HepG2 (cell line): ENCODE results near the gene BRAF. TPM values are rescaled to one million over a fixed set of nuclear protein-coding genes. Genes with fewer than 3 reads are reported as not detected.

Experiments
- ASH2L ChIP-seq: fragments of 300-600, 200-600 bp; sonication (generic); IDR thresholded peaks from 2 replicates; pipeline ENCODE4 v1.7.0; 2017; ENCODE audit warnings: low read depth, mild to moderate bottlenecking, moderate library complexity, mixed read lengths, low read length; ENCODE audit not compliant: insufficient read length
- GPN1 ChIP-seq: sonication (generic); formaldehyde crosslinking; IDR thresholded peaks from 2 replicates; pipeline ENCODE4 v1.5.1; 2020; ENCODE audit warnings: missing genetic modification reagents, borderline replicate concordance
- KLF12 ChIP-seq: sonication (generic); formaldehyde crosslinking; IDR thresholded peaks from 2 replicates; pipeline ENCODE4 v1.4.0; 2020; ENCODE audit warnings: missing genetic modification reagents, borderline replicate concordance
- MAZ ChIP-seq, 2 experiments: sonication (generic) in 1 of 2; formaldehyde crosslinking in 1 of 2; IDR thresholded peaks; 2 replicates each; pipeline versions ENCODE4 v1.5.0 to v1.6.1; 2012 to 2020; ENCODE audit warnings: low read depth in 2 of 2, mild to moderate bottlenecking in 2 of 2, borderline replicate concordance in 1 of 2, improper control_type of control experiment in 1 of 2, low read length in 1 of 2, missing genetic modification reagents in 1 of 2, moderate library complexity in 1 of 2
- NFE2 ChIP-seq: sonication (generic); formaldehyde crosslinking; IDR thresholded peaks from 2 replicates; pipeline ENCODE4 v1.4.0; 2020; ENCODE audit warnings: missing genetic modification reagents
- SNAI1 ChIP-seq: sonication (generic); formaldehyde crosslinking; IDR thresholded peaks from 2 replicates; pipeline ENCODE4 v1.5.0; 2020; ENCODE audit warnings: mild to moderate bottlenecking, missing genetic modification reagents, borderline replicate concordance
- TGIF2 ChIP-seq: IDR thresholded peaks from 2 replicates; pipeline ENCODE4 v1.6.1; 2016; ENCODE audit warnings: control low read depth, missing compliant biosample characterization
- TP53 ChIP-seq: sonication (generic); formaldehyde crosslinking; conservative IDR thresholded peaks from 2 replicates; pipeline ENCODE4 v1.4.0; 2020; ENCODE audit warnings: missing genetic modification reagents
- ZFAT ChIP-seq: sonication (generic); formaldehyde crosslinking; conservative IDR thresholded peaks from 2 replicates; pipeline ENCODE4 v1.8.1; 2023; ENCODE audit warnings: missing genetic modification reagents, inconsistent platforms
- ZIK1 ChIP-seq: sonication (generic); formaldehyde crosslinking; IDR thresholded peaks from 2 replicates; pipeline ENCODE4 v1.5.0; 2020; ENCODE audit warnings: mild to moderate bottlenecking, low read depth, missing genetic modification reagents, borderline replicate concordance
- ZNF883 ChIP-seq: sonication (generic); formaldehyde crosslinking; IDR thresholded peaks from 2 replicates; pipeline ENCODE4 v1.5.1; 2020; ENCODE audit warnings: mild to moderate bottlenecking, missing genetic modification reagents; ENCODE audit errors: not compliant biosample characterization
- polyA plus RNA-seq, 8 experiments: library from polyadenylated mRNA; depleted of rRNA in 3 of 8; stranded (reverse) in 7 of 8; unstranded in 1 of 8; fragments of >200 nt; fragmentation: Illumina TruSeq in 4 of 8; extraction: Trizol in 4 of 8; gene quantifications; 2 replicates each; pipeline versions ENCODE4 v1.2.1 to v1.2.3, GENCODE V29; 2011 to 2016; ENCODE audit warnings: low read depth in 4 of 8, missing spikeins in 1 of 8, mixed read lengths in 1 of 8; ENCODE audit not compliant: insufficient read depth in 1 of 8
- total RNA-seq, 5 experiments: library from RNA; depleted of rRNA; stranded (reverse); fragments of >200 nt; fragmentation: Illumina TruSeq; extraction: Trizol; gene quantifications; 2 replicates each; pipeline ENCODE4 v1.2.3, GENCODE V29; 2016; ENCODE audit warnings: low read depth in 1 of 5
- TF ChIP-seq, protein P1 (sequence below): sonication (generic); formaldehyde crosslinking; IDR thresholded peaks from 2 replicates; pipeline ENCODE4 v1.4.0; 2020; ENCODE audit warnings: low read depth, mild to moderate bottlenecking, missing genetic modification reagents
- TF ChIP-seq, protein P2 (sequence below): sonication (generic); formaldehyde crosslinking; IDR thresholded peaks from 2 replicates; pipeline ENCODE4 v1.5.0; 2020; ENCODE audit warnings: missing genetic modification reagents
- TF ChIP-seq, protein P3 (sequence below): sonication (generic); formaldehyde crosslinking; IDR thresholded peaks from 2 replicates; pipeline ENCODE4 v1.4.0; 2020; ENCODE audit warnings: missing genetic modification reagents
- TF ChIP-seq, protein P4 (sequence below): sonication (generic); formaldehyde crosslinking; IDR thresholded peaks from 2 replicates; pipeline ENCODE4 v1.5.0; 2020; ENCODE audit warnings: mild to moderate bottlenecking, missing genetic modification reagents
- TF ChIP-seq, protein P5 (sequence below): sonication (generic); formaldehyde crosslinking; IDR thresholded peaks from 2 replicates; pipeline ENCODE4 v1.5.0; 2020; ENCODE audit warnings: mild to moderate bottlenecking, missing genetic modification reagents, moderate library complexity

The BRAF gene
- total and polyA plus RNA-seq, 2 of the 13 experiments (the other 11 are each of a cell fraction or from before 2014, with no cell fraction given): 12.5 to 13.4 TPM

DNA sequence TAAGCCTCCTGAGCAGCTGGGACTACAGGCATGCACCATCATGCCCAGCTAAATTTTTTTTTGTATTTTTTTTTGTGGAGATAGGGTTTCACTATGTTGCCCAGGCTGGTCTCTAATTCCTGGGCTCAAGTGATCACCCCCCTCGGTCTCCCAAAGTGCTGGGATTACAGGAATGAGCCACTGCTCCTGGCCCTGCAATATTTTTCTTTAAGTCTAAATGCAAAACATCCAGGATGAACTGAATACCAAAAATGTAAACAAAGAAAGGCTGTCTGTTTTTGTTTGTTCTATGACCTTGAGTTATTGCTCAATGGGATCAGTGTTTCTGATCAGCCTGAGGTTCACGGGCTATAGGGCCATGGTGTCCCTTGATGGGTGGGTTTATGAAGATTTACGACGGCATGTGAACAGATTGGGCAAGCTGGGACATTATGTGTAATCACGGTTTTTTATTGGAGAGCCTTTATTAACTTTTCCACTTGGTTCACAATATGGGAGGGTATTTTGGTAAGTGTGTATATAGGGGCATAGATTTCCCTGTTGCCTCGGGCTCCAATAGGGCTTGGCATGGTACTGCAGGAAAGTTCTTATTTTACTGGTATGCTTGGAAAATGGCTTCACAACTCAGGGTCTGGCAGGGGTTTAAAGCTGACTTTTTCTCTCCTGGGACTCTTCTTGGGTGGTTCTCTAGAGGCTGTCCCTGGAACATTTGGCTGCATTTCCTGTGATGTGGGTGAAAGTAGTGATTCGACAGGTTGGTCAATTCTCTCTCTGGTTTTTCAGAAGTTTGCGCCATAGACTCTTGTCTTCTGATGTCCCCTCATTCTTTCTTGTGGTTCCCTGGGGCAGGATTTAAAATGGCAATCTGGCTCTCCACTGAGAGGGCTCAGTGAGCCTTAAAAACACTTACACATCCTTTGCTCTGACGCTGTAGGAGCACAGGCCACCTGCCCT, 48.4 kb upstream of the BRAF start (continued):
- TF ChIP-seq, protein P1, sequence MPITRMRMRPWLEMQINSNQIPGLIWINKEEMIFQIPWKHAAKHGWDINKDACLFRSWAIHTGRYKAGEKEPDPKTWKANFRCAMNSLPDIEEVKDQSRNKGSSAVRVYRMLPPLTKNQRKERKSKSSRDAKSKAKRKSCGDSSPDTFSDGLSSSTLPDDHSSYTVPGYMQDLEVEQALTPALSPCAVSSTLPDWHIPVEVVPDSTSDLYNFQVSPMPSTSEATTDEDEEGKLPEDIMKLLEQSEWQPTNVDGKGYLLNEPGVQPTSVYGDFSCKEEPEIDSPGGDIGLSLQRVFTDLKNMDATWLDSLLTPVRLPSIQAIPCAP (CRISPR knock-in tag): no peak
- TF ChIP-seq ZIK1 (CRISPR knock-in tag): no peak
- TF ChIP-seq KLF12 (CRISPR knock-in tag): 0 out of 2 replicates have a peak, but pooled peaks have one; percentile 46
- peak; percentile 53 for TF ChIP-seq ASH2L
- no peak for TF ChIP-seq SNAI1 (CRISPR knock-in tag)
- no peak for TF ChIP-seq MAZ (IDR thresholded peaks at IDR 0.05; ENCODE audit: borderline replicate concordance, low read depth, low read length)
- no peak for TF ChIP-seq MAZ (CRISPR knock-in tag; IDR thresholded peaks at IDR 0.05; ENCODE audit: low read depth)
- TF ChIP-seq, protein P2, sequence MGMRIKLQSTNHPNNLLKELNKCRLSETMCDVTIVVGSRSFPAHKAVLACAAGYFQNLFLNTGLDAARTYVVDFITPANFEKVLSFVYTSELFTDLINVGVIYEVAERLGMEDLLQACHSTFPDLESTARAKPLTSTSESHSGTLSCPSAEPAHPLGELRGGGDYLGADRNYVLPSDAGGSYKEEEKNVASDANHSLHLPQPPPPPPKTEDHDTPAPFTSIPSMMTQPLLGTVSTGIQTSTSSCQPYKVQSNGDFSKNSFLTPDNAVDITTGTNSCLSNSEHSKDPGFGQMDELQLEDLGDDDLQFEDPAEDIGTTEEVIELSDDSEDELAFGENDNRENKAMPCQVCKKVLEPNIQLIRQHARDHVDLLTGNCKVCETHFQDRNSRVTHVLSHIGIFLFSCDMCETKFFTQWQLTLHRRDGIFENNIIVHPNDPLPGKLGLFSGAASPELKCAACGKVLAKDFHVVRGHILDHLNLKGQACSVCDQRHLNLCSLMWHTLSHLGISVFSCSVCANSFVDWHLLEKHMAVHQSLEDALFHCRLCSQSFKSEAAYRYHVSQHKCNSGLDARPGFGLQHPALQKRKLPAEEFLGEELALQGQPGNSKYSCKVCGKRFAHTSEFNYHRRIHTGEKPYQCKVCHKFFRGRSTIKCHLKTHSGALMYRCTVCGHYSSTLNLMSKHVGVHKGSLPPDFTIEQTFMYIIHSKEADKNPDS (CRISPR knock-in tag): no peak
- TF ChIP-seq ZFAT: no peak
- no peak for TF ChIP-seq TGIF2 (CRISPR knock-in tag)
- TF ChIP-seq ZNF883 (CRISPR knock-in tag): no peak
- TF ChIP-seq, protein P3, sequence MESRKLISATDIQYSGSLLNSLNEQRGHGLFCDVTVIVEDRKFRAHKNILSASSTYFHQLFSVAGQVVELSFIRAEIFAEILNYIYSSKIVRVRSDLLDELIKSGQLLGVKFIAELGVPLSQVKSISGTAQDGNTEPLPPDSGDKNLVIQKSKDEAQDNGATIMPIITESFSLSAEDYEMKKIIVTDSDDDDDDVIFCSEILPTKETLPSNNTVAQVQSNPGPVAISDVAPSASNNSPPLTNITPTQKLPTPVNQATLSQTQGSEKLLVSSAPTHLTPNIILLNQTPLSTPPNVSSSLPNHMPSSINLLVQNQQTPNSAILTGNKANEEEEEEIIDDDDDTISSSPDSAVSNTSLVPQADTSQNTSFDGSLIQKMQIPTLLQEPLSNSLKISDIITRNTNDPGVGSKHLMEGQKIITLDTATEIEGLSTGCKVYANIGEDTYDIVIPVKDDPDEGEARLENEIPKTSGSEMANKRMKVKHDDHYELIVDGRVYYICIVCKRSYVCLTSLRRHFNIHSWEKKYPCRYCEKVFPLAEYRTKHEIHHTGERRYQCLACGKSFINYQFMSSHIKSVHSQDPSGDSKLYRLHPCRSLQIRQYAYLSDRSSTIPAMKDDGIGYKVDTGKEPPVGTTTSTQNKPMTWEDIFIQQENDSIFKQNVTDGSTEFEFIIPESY (CRISPR knock-in tag): no peak
- TF ChIP-seq, protein P4, sequence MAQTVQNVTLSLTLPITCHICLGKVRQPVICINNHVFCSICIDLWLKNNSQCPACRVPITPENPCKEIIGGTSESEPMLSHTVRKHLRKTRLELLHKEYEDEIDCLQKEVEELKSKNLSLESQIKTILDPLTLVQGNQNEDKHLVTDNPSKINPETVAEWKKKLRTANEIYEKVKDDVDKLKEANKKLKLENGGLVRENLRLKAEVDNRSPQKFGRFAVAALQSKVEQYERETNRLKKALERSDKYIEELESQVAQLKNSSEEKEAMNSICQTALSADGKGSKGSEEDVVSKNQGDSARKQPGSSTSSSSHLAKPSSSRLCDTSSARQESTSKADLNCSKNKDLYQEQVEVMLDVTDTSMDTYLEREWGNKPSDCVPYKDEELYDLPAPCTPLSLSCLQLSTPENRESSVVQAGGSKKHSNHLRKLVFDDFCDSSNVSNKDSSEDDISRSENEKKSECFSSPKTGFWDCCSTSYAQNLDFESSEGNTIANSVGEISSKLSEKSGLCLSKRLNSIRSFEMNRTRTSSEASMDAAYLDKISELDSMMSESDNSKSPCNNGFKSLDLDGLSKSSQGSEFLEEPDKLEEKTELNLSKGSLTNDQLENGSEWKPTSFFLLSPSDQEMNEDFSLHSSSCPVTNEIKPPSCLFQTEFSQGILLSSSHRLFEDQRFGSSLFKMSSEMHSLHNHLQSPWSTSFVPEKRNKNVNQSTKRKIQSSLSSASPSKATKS (CRISPR knock-in tag): no peak
- TF ChIP-seq NFE2 (CRISPR knock-in tag): no peak
- no peak for TF ChIP-seq GPN1 (CRISPR knock-in tag)
- no peak for TF ChIP-seq TP53
- TF ChIP-seq, protein P5, sequence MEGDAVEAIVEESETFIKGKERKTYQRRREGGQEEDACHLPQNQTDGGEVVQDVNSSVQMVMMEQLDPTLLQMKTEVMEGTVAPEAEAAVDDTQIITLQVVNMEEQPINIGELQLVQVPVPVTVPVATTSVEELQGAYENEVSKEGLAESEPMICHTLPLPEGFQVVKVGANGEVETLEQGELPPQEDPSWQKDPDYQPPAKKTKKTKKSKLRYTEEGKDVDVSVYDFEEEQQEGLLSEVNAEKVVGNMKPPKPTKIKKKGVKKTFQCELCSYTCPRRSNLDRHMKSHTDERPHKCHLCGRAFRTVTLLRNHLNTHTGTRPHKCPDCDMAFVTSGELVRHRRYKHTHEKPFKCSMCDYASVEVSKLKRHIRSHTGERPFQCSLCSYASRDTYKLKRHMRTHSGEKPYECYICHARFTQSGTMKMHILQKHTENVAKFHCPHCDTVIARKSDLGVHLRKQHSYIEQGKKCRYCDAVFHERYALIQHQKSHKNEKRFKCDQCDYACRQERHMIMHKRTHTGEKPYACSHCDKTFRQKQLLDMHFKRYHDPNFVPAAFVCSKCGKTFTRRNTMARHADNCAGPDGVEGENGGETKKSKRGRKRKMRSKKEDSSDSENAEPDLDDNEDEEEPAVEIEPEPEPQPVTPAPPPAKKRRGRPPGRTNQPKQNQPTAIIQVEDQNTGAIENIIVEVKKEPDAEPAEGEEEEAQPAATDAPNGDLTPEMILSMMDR (CRISPR knock-in tag): no peak
